Amniotic epithelial cell (primary cell): Measurements from ENCODE around the gene FILIP1L.
"Not testable (repeated sequence)": the region's sequence is repeated elsewhere in the genome, so short reads cannot be mapped to it uniquely, and the experiment has no call there.

ENCODE experiments used
- DNase-seq: peaks from one replicate; pipeline ENCODE4 v3.0.0-alpha.2; 2010; ENCODE audit warnings: low read depth

FILIP1L gene

DNA sequence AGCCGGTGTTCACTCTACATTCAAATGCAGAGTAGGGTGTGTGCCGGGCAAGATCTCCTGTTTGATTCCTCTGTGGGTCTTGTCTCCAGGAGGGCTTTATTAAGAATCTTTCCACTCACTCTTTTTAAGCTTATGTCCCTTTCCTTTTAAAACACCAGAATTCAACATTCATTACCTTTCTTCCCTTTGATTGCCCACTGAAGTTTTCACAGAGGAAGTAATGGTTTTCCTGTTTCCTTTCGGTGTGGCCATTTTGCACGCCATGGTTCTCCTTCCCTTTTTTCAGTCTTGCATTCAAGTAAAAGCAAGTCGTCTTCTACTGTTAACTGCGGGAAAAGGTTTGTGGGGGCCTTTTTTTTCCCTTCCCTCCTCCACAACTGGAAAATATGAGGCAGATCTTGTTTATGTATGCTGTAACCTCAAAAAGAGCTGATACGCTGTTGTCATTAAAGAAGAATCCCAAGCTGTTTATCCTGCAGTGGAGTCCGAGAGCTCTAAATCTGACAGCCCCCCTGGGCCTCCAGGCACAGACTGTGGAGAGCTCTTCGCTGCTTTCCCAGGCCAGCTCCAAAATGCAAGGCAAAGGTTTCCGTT, 40.5 kb downstream of the FILIP1L start:
- peak; percentile 97 for DNase-seq

DNA sequence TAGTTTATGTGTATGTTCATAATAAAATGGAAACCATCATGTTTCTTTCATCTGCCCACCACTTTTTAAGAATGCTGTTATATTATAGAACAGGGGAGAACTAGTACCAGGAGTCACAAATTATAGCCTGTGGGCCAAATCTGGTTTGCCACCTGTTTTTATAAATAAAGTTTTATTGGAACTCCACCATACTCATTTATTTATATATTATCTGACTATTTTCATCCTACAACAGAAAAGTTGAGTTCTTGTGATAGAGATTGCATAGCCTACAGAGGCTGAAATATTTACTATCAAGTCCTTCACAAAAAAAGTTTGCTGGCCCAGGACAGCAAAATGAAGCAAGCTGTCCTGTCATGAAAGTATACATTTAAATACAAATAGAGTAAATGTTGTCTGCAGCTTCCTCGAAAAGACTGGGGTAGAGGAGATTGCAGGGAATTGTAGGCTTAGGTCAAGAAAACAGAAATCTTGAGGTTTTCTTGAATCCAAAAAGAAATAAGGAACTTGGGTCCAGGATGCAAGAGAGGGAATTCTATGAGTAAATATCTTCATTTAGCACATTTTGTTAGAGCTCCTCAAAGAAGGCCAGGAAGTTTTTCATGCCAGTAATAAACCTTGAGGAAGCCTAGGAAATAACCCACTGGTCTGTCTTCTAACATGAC, 41.1 kb downstream of the FILIP1L start:
- DNase-seq, result no peak

DNA sequence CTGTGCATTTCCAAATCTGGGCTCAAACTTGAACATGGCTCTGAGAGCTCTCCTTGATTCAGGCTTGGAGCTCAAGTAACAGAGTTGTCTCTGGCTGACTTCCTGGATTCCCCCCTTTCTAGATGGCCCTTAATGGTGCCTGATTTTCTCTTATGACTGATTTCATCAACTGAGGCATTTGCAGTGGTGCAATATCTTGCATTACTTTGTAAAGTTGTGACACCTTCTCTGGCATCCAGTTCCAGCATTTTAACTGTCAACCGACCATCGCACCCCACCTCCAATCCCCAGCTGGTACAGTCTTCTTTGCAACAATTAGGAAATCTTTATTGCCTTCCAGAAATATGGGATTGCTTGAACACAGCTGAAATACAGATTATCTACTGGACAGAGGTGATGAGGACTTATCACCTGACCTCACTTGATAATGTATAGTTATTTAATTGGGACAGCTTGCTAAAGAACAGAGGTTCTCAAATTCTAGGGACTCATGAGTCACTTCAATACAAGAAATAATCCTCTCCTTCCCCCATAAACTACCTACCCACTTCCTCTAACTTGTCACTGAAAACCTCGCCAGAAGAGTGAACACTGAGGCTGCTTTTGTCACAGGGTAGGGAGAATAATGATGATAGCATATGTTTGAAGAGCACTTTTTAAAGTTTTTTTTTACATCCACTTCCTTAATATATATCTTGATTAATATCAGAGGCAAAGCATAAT, 41.8 kb downstream of the FILIP1L start:
- peak; percentile 60 for DNase-seq

DNA sequence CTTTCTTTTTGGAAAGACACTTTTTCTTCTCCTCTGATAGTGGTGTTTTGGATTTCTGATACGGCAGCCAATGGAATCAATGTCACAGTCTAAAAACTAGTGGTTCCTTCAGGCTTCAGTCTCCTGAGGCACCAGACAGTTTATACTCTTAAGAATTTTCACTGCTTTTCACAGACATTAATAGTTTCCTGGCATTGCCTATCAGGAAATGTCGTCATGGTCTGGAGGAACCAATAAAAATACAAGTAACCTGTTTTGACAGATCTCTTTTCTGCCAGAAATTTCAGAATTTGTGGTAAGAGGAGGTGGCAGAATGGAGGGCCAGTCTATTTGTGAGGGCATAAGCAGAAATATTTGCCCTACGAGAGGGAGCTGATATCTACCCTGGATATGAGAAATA, 44.8 kb downstream of the FILIP1L start:
- DNase-seq, result no peak

DNA sequence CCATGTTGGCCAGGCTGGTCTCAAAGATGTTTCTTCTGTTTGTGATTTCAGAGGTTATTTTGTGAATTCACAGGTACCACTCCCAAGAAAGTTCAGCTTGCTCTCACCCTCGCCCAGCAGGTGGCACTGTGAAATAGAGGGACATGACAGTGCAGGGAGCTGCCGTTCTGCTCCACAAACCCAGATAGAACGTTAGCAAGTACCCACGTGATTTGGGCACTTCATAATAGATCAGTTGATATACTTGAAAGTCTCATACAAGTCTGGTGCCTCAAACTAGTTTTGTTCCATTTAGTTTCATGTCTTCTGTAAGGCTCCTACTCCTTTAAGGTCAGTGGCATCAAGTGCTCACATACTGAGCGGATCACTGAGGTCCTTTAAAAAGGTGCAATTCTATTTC, 45.5 kb downstream of the FILIP1L start:
- DNase-seq, result peak; percentile 83

DNA sequence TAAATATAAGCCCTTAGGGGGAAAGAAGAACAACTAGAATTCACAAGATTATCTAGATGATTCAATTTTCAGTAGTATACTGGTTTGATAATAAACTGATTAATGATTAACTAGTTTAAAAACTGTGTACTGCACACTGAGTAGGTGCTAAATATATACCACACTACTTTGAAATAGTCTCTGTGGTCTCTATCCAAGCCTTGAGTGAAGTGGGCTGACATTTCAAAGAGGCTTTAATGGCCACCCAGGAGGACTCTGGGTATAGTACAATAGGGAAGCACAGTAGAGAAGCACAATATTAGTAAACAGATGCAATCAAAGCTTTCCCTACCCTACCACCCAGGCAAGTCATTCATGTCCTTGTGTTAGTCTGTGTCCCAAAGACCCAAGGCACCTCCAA, 46.7 kb downstream of the FILIP1L start:
- no peak for DNase-seq

DNA sequence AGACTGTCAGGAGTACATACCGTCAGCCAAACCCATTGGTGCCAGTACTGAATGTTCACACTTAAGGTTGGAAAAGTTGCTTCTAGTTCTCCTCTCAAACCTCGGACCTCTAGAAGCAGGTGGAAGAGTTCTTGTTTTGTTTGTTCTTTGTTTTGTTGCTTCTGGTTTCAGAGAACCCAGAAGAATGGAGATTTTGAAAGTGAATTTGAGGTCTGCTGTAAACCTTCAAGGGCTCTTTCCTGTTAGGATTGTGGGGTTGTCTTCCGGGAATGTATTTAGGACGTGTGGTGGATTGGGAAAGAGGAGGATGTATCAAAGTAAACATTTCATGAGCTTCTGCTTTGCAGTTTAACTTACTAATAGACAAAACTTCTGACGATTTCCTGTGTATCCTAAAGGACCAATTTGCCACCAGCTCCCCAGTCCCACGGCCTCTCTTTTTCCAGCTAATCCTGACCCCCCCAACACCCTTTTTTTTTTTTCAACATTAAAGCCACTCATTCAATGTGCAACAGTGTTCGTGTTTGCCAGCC, 50.3 kb downstream of the FILIP1L start:
- DNase-seq, result peak; percentile 87

DNA sequence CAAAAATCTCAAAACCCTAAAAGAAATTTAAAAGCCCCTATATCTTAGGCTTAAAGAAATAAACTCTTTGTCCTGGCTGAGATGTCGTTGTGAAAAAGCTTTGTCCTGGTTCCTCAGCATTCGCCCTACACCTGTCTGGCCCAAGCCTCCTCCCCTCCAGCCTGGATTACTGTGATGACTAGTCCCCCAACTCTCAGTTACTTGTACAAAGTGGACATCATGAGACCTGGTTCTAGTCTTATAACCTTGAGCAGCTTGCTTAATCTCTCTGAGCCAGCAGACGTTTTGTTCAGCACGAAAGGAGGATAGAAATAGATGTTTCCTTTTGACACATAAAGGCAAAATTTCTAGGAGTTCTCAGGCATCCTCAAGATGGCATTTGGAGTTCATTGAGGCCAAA, 51.6 kb downstream of the FILIP1L start:
- no peak for DNase-seq

DNA sequence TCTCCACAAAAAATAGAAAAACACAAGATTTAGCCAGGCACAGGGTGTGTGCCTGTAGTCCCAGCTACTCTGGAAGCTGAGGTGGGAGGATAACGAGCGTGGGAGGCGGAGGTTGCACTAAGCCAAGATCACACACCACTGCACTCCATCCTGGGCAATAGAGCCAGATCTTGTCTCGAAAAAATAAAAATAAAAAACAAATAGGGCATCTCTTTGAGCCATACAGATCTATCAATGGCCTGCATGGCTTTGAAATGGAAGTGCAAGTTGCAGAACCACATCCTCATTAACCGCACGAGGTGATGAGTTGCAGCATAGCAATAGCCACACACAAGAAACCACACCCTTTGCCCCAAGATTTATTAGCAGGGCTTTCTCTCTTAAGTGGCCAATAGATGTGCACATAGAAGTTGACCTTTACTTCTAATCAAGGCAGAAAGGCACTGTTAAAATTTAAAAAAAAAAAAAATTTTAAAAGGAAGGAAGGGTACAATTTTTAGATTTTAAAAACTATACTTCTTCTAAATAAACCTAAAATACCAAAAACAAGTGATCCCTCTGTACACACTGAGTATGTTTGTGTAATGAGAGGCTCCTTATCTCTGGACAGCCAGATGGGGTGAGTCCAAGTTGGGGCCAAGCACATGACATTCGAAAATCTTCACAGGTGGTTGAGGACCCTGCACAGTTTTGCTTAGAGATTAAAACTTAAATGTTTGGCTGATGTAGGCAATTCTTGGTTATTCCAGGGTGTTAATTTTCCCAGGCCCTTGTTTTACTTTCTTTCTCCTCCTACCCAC, 53.4 kb downstream of the FILIP1L start:
- no peak for DNase-seq

DNA sequence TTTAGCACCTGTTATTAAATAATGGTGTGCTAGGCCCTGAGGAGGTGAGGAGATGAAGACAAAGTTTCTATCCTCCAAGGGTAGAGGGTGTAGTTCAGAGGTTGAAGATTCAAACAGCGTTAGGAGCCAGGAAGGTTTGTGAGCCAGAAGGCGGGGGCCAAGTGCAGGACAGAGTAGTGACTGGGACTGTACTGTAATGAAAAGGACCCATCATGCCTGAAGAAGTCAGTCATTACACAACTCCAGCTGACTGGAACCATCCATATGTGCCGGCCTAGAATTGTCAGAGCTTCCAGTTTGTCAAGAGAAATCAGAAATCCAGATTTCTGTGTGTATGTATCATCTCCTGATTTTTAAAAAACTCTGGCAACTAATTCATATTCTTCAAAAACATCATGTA, 54.8 kb downstream of the FILIP1L start:
- DNase-seq, result no peak

DNA sequence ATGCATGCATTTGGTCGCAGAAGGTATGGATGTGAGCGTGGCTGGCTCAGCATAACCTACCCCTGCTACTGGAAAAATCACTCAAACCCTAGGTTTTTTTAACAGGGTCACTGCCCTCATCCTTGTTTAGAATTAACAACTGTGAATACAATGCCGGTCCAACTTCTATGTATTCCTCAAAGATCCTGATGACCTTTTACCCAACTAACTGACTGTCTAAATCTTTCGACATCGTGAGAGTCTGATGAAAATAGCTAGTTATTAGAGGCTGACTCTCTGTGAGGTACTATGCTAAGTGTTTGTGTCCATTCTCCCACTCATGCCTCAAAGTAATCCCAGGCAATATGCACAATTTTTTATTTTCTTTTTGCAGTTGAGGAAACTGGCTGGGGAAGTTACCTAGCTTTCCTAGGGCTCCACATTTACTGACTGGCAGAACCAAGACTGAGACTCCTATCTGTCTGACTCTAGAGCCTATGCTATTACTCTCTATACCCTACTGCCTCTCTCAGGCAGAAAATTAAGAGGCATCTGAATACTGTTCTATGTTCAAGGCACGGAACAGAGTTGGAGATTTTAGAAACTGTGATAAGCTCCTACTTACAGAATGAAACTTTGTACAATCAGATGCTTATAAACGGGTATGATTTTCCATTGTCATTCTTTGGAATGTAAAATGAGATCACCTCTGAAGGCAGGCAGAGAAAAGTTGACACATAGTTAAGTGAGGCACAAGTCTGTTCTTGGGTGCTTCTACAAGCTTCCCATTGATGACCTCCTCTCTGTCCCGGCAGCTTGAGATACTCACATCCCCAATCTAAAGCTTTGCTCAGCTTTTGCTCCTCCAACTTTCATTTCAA, 56.4 kb downstream of the FILIP1L start:
- DNase-seq, result peak; percentile 48

DNA sequence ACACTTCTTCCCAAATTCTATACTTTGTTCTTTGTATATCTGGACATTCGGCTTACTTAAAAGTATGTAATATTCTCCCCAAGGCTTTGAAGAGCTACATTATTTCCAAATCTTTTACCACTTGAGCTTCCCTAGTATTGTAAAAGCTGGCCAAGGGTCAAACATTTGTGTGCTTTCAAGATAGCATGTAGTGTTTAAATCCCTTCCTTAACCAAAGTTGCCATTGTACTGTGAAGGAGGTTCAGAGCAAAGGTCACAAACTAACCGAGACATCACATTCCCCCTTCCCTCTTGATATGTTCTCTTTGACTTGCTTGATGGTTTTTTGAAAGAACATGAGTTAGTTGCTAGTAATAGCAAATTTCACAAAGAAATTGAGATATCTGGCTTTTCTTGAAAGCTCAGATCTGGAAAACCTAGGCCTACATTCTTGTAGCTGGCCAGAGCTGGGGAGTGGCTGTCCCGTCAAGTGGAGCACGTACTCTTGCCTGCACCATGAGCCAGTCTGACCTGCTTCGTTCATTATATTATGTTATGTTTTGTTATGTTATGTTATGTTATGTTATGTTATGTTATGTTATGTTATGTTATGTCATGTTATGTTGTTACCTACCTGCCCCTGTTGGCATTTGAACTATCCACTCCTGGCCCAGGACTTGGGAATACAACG, 60.2 kb downstream of the FILIP1L start:
- no peak for DNase-seq

DNA sequence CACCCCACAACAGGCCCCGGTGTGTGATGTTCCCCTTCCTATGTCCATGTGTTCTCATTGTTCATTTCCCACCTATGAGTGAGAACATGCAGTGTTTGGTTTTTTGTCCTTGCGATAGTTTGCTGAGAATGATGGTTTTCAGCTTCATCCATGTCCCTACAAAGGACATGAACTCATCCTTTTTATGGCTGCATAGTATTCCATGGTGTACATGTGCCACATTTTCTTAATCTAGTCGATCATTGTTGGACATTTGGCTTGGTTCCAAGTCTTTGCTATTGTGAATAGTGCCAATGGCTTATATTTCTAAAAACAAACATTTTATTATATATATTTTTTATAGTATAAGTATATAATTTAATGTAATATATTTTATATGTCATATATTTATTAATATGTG, 62.8 kb downstream of the FILIP1L start:
- DNase-seq, result not testable (repeated sequence)

DNA sequence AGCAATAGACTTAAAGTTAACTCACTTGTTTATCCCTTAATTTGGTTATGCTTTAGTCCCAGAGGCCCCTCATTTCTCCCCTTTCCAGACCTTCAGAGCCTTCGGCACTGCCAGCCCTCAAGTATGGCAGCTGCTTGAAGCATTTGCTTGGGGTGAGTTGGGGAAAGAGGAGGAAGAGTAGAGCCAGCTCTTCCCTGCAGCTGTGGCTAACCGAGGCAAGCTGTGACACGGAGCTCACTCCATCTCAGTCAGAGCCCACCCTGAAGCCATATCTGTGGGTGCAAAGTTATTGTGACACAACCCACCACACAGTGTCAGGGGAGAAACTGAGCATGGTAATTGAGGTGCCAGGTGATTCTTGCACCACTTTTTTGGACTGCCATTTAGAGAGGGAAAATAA, 66.1 kb downstream of the FILIP1L start:
- no peak for DNase-seq

DNA sequence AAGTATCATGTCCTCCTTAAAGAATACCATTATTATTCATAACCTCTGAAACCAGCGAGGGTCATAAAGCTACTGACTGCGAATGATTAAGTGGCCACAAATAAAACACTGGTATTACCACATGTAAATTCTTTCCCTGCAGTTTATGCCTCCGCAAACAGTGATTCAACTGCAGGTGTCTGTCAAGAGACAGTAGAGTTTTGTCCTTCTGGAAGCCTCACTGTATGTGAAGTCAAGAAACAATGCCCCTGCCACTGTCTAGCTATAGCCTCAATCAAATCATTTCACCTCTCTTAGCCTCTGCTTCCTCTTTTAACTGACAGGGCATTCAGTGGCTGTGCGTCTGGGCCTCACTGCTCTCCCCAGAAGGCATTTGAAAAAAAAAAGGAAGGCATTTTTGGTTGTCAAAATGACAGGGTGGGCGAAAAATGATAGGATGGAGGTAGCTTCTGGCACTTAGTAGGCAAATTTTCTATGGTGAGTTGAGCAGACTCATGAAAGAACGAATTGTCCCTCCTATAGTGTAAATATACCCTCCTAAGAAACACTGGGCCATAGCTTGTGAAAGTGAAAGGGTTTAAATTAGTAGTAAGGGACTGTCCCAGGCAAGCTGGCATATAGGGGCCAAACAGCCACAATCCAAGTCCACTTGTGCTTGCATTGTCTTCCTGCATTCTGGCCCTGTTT, 66.7 kb downstream of the FILIP1L start:
- peak; percentile 96 for DNase-seq

DNA sequence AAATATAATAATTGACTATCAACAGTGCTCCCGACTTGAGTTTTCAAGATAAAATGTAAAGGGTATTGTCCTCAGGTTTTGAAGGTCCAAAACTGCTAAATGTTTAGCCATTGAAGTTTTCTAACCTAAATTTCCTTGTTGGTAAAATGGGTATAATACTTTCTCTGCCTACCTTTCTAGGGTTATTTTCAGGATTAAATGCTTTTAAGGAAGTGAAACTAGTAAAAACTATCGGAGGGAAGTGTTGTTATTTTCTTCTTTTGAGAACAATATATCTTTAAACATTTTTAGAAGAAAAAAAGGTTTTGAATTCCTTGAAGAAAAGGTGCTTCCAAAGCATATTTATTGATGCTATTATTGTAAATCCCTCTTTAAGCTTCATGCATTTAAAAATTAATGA, 67.3 kb downstream of the FILIP1L start:
- DNase-seq, result no peak

DNA sequence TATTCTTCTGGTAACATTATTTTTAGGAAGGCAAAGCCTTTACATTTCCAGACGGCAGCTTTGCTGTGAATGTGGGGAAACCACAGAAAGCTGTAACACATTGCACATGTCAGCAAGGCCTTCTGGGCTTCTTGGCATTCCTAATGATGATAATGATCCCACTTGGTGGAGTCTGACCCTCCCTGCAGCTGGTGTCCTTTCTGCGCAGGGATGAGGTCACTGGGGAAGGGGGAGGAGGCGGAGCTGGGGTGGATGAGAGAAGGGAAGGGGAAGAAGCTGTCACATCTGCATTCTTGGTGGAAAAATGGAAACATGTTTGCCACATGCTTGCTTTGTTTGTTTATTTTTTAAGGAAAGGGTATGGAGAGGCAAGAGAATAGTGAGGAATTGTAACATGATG, 68.6 kb downstream of the FILIP1L start:
- peak; percentile 97 for DNase-seq

DNA sequence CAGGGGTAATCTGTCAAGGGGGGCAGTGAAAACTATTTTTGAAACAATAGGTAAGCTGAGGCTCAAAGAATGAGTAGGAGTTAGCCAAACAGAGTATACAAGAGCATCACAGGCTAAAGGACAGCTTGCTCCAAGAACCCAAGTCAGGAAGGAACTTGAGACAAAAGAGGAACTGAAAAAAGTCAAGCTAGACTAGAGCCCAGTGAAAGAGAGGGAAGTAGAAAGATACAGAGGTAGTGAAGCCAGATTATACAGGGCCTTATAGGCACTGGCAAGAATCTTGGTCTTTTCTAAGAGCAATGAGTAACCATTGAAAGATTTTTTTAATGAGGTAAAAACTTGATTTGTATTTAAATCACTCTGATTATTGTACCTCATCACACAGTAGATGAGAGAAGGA, 69.9 kb downstream of the FILIP1L start:
- DNase-seq, result no peak

DNA sequence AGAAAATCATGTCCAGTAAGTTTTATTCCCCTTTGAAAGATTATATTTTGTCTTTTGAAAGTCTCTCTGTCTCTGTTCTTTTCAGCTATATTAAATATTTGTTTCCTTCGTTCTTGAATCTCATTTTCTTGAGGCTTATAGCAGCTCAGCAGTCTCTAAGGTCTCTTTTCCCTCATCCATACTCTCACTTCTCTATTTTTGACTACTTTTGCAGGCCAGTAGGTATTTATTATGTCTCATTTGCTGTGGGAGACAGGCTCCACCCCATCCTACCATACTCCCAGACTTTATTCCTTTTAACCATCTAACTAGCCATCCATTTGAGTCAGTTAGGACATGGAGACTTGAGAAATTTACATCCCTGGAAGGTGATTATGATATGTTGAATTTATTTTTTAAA, 71.0 kb downstream of the FILIP1L start:
- no peak for DNase-seq
